ENCODE measurements around the gene GATAD2A. TPM values are rescaled to one million over a fixed set of nuclear protein-coding genes. Genes with fewer than 3 reads are reported as not detected.
A peak's percentile ranks its signal among the peaks of the same experiment; 100 is the strongest.

GATAD2A gene
- total and polyA plus RNA-seq, 9 of the 15 experiments (the other 6 are each of a cell fraction or from before 2014, with no cell fraction given) = 2.4 to 226 (median 44.2) TPM

DNA sequence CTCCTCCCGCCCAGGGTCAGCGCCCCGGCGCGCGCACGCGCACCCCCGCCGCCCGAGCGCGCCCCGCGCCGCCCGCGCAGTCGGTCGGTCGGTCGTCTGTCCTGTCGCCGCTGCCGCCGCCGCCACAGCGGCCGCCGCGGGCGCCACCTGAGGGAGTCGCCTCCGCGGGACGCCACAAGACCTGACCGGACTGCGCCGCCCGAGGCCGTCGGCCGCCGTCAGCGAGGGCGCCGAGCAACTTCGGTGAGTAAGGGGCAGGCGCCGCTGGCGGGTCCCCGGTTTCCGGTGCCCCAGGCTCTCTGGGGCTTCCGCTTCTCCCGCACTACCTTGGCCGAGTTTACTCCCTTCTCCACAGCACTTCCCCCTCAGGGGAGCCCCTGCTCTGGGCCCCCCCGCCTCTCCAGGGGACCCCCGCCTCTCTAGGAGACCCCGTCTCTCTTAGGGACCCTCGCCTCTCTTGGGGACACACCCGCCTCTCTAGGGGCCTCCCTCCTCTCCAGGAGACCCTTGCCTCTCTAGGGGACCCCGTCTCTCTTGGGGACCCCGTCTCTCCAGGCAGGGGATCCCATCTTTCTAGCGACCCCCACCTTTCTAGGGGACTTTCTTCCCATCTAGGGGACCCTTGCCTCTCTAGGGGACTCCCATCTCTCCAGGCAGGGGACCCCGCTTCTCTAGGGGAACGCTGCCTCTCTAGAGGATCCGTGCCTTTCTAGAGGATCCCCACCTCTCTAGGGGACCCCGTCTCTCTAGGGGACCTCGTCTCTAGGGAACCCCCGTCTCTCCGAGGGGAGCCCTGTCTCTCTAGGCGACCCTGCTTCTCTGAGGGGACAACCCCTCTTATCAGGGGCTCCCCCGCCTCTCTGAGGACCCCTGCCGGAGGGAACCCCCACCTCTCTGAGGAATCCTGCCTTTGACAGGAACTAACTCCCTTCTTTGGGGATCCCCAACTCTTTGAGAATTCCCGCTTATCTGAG is 19.3 kb upstream of the GATAD2A start (continued):
- TF ChIP-seq, protein P1, sequence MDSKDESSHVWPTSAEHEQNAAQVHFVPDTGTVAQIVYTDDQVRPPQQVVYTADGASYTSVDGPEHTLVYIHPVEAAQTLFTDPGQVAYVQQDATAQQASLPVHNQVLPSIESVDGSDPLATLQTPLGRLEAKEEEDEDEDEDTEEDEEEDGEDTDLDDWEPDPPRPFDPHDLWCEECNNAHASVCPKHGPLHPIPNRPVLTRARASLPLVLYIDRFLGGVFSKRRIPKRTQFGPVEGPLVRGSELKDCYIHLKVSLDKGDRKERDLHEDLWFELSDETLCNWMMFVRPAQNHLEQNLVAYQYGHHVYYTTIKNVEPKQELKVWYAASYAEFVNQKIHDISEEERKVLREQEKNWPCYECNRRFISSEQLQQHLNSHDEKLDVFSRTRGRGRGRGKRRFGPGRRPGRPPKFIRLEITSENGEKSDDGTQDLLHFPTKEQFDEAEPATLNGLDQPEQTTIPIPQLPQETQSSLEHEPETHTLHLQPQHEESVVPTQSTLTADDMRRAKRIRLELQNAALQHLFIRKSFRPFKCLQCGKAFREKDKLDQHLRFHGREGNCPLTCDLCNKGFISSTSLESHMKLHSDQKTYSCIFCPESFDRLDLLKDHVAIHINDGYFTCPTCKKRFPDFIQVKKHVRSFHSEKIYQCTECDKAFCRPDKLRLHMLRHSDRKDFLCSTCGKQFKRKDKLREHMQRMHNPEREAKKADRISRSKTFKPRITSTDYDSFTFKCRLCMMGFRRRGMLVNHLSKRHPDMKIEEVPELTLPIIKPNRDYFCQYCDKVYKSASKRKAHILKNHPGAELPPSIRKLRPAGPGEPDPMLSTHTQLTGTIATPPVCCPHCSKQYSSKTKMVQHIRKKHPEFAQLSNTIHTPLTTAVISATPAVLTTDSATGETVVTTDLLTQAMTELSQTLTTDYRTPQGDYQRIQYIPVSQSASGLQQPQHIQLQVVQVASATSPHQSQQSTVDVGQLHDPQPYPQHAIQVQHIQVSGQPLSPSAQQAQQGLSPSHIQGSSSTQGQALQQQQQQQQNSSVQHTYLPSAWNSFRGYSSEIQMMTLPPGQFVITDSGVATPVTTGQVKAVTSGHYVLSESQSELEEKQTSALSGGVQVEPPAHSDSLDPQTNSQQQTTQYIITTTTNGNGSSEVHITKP (IDR thresholded peaks at IDR 0.05; ENCODE audit: partially characterized antibody) = no peak
- TF ChIP-seq ZNF184 (CRISPR knock-in tag; IDR thresholded peaks at IDR 0.05) = no peak
- TF ChIP-seq ZNF785 (CRISPR knock-in tag; IDR thresholded peaks at IDR 0.05) = no peak
- no peak for TF ChIP-seq JUN (IDR thresholded peaks at IDR 0.05; ENCODE audit: borderline replicate concordance, low read depth, low read length)
- no peak for TF ChIP-seq JUN (CRISPR knock-in tag; IDR thresholded peaks at IDR 0.05; ENCODE audit: borderline replicate concordance)
- no peak for TF ChIP-seq DNMT1 (IDR thresholded peaks at IDR 0.05)
- TF ChIP-seq ATF1 (CRISPR knock-in tag; IDR thresholded peaks at IDR 0.05) = no peak
- no peak for TF ChIP-seq ATF1 (tag; IDR thresholded peaks at IDR 0.05)
- peak; percentile 74 for TF ChIP-seq CCNT2 (IDR thresholded peaks at IDR 0.05; ENCODE audit: borderline replicate concordance, extremely low read depth, insufficient read length, low read depth, low read length)
- no peak for TF ChIP-seq MTF1 (CRISPR knock-in tag; IDR thresholded peaks at IDR 0.05; ENCODE audit: borderline replicate concordance)
- TF ChIP-seq, protein P2, sequence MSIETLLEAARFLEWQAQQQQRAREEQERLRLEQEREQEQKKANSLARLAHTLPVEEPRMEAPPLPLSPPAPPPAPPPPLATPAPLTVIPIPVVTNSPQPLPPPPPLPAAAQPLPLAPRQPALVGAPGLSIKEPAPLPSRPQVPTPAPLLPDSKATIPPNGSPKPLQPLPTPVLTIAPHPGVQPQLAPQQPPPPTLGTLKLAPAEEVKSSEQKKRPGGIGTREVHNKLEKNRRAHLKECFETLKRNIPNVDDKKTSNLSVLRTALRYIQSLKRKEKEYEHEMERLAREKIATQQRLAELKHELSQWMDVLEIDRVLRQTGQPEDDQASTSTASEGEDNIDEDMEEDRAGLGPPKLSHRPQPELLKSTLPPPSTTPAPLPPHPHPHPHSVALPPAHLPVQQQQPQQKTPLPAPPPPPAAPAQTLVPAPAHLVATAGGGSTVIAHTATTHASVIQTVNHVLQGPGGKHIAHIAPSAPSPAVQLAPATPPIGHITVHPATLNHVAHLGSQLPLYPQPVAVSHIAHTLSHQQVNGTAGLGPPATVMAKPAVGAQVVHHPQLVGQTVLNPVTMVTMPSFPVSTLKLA (conservative IDR thresholded peaks at IDR 0.05) = no peak
- TF ChIP-seq MCM5 (IDR thresholded peaks at IDR 0.05; ENCODE audit: low read depth) = no peak
- no peak for TF ChIP-seq SP2 (IDR thresholded peaks at IDR 0.05; ENCODE audit: extremely low read depth, low read depth, low read length, poor library complexity, severe bottlenecking)
- no peak for TF ChIP-seq ZNF57 (CRISPR knock-in tag; IDR thresholded peaks at IDR 0.05)
- TF ChIP-seq NUFIP1 (IDR thresholded peaks at IDR 0.05; ENCODE audit: partially characterized antibody) = no peak
- TF ChIP-seq IFI16 (CRISPR knock-in tag; IDR thresholded peaks at IDR 0.05) = no peak
- TF ChIP-seq, protein P3, sequence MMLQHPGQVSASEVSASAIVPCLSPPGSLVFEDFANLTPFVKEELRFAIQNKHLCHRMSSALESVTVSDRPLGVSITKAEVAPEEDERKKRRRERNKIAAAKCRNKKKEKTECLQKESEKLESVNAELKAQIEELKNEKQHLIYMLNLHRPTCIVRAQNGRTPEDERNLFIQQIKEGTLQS (IDR thresholded peaks at IDR 0.05) = no peak
- TF ChIP-seq, protein P3 (CRISPR knock-in tag; conservative IDR thresholded peaks at IDR 0.05) = 0 out of 2 replicates have a peak, but pooled peaks have one; percentile 39
- TF ChIP-seq FOS (IDR thresholded peaks at IDR 0.05; ENCODE audit: extremely low read depth, insufficient read length) = no peak
- no peak for TF ChIP-seq ZNF12 (CRISPR knock-in tag; IDR thresholded peaks at IDR 0.05)
- TF ChIP-seq ZBTB8A (IDR thresholded peaks at IDR 0.05; ENCODE audit: partially characterized antibody) = no peak
